NCI-H2029 (cell line): ENCODE data around the gene GNL1.
A peak's percentile ranks its signal among the peaks of the same experiment; 100 is the strongest.

Source experiments
- DNase-seq: peaks from one replicate; lab custom pipeline; 2025; lab: John Stamatoyannopoulos, UW

Gene GNL1

DNA sequence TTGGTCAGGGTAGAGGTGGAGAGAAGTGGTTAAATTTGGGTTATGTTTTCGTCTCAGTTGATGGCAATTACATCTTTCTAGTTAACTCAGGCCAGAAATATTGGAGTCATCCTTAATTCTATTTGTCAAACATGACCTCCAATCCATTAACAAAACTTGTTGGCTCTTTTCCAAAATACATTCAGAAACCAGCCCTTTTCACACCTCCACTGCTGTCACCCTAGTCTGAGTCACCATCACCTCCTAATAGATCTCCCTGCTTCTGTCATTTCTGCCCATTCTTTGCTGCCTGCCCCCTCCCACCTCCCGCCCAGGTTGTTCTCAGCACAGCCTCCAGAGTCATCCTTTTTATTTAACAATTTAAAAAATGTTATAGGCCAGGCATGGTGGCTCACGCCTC is 12.0 kb upstream of the GNL1 start:
- DNase-seq = peak; percentile 5

DNA sequence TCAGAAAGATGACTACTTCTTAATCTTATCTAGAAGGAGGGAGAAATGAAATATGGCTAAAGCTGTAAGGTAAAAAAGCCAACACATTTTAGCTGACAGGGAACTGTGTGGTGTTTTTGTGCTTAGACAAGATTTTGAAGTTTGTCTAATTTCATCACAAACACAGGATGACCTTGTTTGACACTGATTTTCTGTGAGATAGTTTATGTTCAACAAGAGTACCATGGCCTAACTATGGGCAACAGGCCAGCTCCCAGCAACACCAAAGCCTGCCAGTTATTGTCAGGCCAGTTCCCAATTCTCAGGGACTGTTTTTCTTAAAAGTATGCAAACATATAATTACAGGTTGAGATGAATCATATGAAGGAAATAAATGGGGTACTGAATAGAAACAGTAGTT is 9.5 kb upstream of the GNL1 start:
- no peak for DNase-seq

DNA sequence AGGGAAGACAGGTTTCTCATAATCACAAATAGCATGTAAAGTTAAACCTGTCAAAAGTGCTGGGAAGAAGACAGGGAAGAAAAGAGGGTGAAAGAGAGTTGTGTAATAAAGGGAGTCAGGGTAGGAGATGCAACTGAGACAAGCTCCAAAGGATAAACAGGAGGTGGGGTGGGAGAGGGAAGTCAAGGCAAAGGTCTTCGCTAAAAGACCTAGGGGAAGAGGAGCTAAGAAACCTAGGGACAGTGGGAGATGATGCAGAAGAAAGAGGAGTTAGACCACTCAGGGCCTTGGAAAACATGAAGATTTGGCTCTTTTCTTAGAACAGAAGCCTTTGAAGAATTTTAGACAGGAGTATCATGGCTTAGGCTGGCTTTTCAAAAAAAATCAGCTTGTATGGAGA is 7.8 kb upstream of the GNL1 start:
- DNase-seq = no peak

DNA sequence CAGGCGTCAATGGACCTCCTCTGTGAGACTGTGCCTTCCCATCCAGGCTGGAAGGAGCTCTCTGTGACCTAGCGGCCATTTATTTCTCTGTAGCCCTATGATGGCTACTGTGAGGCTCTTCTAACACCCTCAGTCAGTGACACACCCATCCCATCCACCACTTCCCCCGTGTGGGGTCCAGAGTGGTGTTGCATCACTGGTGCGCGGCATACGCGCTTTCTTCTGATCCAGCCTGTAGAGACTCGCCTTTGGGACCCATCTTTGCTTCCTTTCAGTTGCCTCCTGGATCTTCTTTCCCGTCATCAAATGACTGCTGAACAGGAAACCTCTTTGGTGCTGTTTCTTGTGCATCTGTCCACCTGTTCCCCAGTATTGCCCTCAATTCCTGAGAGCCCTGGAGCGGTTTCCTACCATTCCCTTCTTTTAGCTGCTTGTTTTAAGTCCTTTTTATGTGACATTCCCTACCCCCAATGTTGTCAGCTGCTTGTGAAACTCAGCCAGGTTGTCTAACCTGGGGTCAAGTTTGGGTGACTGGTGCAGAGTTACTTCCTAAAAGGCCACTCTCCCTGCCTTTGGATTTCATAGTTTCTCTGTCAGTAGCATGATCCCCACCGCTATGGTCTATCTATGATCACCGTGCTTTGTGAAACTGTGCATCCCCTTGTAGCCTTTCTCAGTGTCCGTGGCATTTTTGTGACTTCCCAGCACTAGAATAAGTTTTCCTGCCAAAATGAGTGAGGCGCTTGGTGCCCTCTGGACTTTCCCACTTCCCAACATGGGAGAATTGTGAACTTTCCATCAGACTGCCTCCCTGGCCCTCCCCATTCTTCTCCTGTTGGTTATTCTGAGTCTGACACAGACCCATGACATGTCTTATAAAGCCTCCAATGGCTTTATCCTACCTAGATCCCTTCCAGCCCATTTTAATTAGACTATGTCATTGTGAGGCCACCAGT is 6.5 kb upstream of the GNL1 start:
- no peak for DNase-seq

DNA sequence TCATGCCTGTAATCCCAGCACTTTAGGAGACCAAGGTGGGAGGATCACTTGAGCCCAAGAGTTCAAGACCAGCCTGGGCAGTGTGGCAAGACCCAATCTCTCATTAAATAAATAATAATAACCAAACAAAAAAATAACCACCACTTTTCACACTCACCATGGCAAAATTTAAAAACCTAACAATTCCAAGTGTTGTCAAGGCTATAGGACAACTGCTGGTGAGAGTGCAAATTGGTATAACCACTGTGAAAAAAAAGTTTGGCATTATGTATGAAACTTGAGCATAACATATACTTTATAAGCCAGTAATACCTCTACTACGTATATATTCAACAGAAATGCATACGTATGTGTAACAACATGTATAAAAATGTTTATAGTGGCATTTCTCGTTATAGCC is 4.6 kb upstream of the GNL1 start:
- no peak for DNase-seq

DNA sequence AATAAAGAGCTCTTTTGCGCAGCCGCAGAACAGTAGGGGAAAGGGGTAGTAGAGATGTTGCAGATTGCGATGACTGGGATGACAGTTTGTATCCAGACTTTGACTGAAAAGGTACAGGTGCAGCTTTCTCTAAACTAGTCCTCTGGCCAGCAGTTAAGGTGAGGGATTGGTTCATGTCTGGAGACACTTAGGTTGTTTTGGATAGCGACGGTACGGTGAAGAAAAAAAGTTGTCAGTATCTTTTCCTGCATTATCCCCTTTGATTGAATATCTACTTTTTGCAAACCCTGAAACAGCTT is 1.3 kb upstream of the GNL1 start:
- no peak for DNase-seq

DNA sequence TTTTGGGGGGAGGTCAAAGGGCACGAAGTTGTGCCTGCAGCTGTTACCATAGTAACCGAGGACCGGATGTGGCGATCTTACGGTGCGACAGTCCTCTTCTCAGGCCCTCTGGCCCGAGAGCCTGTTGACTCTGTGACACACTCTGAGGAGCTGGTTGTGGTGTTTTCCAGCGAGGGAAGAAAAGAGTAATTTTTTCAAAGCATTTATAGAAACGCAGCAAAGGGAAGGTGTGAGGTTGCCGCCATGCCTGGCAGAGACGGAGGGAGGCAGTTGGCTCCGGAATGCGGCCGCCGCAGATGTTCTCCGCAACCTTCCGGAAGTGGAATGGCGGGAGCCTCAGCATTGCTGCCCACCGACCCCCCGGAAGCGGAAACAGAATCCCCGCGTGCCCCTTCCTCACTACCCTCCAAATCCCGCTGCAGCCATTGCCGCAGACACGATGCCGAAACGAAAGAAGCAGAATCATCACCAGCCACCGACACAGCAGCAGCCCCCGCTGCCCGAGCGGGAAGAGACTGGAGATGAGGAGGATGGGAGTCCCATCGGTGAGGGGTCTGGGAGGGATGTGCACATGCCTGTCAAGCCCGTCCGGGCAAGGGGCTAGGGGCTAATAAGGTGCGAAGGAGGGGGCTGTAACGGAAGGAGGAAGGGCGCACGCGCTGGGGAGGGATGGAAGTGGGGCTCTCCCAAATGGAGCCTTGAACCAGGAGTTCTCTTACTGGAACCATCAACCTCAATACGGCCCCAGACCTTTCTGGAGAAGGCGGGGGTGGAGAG is 805 bp upstream of the GNL1 start, which contains the start of gene PRR3:
Gene PRR3 (plus strand): TSS at position 390 of the 777 bp plus-strand sequence. CDS start 50 bp downstream, at position 440.
- DNase-seq = peak; percentile 88

DNA sequence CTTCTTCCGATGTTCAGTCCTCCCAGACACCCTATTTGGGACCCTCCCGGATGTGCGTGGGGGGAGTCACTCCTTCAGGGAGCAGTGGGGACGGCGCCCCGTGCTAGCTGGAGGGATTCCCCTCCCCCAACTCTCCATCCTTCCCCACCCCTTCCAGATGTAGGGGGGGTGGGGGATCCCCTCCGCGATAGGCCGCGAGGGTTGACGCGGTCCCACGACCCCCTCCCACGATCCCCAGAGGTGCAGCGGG is 548 bp downstream of the GNL1 start:
- no peak for DNase-seq

DNA sequence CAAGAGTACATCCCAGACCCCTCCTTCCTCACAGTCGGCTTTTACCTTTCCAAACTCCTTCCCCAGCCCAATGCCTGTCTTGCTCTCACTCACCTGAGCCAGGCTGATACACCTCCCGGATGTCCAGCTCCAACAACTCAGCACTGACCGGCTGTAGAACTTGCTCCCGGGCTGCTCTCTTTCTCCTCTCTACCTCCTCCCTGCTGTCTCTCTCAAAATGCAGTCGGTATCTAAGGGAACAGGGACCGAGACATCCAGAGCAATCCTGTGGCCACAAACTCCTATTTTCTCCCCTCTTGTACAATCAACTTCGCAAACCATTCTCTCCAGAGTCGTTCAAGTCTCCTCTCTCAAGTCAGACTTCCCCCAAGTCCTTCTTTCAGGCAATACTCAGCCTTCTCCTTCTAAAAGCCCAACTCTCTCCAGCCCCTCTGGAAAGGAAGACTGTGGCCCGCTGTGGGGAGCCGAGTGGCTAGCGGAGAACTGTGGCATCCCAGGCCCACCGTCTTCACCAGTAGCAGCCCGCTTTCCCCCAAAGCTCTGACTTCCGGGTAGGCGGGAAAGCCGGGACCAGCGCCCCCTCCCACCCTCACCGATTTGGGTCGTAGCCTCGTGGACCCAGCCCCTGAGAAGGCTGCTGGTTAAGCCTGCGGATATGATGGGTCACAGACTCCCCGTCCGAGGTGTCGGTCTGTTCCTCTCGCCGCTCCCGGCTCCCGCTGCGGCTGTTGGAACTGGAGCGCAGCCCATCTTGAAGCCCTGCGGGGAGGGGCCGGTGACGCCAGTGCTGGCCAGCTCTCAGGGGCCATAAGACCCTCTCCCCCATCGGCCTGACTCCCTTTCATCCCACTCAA is 1.1 kb downstream of the GNL1 start:
- DNase-seq = no peak

DNA sequence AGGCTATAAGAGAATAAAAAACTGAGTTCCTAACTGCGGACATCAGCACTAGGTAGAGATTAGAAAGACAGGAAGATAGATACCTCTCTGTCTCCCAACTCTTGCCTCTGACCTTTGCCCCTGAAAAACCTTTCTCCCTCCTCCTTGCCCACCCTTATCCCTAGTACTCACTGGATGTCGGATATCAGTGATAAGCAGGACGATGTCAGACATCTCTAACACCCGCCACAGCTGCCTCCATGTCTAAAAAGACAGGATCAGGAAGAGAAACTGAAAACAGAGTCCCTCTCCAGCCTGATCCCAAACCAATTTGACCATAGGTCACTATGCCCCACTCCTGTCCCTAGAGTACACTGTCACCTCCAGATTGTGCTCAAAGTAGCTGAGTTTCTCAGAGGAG is 1.9 kb downstream of the GNL1 start:
- no peak for DNase-seq

DNA sequence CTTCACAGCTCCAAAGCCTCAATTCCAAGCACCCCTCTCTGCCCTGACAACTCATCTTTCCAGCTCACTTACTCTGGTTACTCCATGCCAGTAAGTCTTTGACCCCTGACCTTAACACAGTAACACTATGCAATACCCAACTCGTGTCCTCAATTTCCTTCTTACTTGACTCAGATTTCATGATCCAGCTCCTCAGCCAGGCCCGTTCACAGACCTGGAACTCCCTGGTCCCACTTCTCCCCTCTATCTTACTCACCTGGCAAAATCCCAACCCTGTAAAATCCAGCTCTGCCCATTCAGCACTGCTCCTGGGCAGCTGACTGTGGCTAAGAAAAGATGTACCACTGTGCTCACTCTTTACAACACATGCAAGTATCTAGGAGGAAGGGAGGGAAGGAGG is 7.9 kb downstream of the GNL1 start:
- no peak for DNase-seq

DNA sequence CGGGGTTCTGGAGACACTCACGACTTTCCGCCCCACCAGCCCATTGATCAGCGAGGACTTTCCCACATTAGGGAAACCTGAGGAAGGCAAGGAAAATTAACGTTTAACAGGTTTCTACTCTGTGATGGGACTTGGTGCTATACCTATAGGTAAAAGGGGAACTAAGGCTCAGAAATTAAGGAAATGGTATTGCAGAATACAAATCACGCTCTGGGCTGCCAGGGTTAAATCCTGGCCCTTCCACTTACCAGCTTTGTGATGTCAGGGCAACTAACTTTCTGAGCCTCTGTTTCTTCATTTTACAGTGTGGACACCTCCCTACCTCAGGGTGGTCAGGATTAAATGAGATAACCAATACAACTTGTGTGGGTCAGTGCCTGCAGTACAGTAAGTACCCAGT is 8.8 kb downstream of the GNL1 start:
- no peak for DNase-seq

DNA sequence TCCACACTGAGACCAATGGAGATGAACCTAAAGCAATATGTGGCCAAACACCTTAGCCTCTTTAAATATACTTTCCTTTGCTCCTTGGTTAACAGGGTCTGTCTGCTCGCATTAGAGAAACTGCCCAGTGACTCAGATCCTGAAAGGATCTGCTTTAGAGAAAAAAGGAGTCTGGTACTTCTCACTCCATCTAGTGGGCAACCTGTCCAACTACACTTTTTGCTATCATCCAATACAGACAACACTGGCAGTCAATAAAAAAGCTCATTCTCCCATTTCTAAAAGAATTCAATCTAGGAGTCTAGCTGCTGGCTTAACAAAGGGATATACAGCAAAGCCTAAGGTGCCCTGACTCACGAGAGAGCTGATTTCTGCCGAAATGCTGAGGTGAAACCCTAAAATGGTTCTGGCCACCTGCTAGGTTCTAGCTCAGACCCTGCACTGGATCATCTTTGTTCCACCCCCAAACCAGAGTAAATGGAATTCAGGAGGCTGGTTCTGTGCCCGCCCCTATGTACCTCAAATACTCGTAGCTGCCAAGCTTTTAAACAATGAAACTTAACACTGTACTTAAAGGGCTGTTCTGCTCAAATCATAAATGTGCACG is 11.5 kb downstream of the GNL1 start:
- peak; percentile 26 for DNase-seq

DNA sequence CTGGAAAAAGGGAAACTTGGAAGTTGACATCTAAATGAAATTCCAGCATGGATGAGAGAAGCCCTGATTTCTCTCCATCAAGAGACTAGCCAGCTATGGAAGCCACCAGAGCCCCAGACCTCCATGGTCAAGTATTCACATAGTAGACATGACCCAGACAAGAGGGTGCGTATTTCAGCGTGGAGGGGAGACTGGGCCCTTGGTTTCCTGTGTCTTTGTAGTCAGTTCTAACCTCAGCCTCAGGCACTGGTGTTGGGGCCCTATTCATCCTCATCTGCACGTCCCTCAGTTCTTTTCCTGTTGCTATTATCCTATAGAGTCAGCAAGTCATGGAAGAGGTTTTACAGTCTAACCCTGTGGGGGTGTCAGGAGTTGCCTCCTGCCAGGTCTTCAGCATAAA is 12.5 kb downstream of the GNL1 start:
- no peak for DNase-seq

DNA sequence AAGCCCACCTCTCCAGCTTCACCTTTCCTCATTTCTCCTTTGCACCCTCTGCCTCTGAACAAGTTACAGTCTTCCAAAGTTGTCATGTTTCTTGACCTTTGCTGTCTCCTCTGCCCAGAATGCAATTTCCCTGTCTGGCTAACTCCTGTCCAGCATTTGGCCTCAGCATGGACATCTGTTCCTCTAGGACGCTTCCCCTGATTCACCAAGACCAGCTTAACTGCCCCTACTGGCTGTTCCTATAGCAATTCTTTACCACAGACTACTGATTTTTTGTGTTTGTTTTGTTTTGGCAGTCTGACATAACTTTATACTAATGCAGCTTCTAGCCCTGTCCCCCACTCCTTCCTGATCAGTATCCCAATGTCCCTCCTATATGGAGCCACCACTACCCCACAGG is 13.4 kb downstream of the GNL1 start:
- DNase-seq = no peak

DNA sequence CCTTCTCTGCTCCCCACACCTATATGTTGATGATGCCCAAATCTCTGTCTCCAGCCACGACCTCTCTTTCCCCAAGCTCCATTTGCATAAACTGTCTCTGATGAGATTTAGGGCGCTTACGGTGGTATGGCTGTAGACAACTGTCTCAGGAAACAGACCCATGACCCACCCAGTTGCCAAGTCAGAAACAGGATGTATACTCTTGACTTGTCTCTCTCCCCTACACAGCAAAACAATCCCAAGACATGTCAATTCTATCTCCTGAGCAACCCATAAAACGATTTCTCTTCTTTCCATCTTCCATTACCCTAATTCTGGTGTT is 13.9 kb downstream of the GNL1 start:
- DNase-seq = no peak

DNA sequence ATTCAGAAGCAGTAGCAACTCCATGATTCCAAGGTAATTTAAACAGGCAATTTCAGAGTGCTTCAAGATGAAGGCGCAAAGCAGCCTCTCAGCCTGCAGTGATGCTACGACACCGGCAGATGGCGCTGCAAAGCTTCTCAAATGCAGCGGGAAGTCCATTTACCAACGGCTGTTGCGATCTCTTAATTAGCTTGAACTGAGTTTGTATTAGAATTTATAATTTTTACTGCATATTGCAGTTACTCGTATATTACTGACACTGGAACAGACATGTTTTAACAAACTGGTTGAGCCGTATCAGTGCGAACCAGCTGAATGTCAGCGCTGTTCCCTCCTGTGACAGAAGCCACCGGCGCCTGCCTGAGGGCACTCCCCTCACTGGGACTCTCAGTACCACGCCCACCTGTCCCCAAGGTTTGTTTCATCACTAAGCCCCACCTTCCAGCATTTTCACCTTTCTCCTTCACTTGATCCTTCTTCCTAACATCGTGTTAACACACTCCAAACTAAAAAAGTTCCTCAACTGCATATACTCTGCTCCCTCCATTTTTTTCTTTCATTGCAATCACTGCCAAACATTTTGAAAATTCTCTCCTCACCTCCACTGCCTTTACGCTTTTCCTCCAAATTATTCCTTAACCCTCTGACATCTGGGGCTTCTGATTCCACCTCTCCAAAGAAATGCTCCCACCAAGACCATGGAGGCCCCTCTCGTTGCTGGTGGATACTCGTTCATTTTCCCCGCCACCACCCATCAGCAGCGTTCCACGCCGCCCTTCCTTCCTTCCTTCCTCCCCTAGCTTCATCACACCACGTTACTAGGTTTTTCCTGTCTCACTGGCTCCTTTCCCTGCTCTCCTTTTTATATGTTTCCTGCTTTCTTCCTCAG is 14.5 kb downstream of the GNL1 start:
- peak; percentile 67 for DNase-seq

DNA sequence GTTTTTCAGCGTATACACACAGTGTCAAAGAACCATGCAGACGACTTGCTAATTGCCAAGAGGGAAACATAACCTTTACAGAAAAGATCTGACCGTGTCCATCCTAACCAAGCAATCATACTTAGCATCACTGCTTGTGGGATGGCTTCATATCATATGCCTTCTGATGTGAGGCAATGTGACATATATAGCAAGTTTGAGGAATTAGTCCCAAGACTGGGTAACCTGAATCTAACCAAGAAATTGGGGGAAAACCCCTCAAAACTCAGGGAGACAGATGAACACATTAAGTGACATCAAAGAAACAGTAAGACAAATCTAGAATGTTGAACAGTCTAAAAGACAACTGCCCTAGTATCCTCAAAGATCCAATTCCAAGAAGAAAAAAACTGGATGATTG is 18.4 kb downstream of the GNL1 start:
- DNase-seq = no peak

DNA sequence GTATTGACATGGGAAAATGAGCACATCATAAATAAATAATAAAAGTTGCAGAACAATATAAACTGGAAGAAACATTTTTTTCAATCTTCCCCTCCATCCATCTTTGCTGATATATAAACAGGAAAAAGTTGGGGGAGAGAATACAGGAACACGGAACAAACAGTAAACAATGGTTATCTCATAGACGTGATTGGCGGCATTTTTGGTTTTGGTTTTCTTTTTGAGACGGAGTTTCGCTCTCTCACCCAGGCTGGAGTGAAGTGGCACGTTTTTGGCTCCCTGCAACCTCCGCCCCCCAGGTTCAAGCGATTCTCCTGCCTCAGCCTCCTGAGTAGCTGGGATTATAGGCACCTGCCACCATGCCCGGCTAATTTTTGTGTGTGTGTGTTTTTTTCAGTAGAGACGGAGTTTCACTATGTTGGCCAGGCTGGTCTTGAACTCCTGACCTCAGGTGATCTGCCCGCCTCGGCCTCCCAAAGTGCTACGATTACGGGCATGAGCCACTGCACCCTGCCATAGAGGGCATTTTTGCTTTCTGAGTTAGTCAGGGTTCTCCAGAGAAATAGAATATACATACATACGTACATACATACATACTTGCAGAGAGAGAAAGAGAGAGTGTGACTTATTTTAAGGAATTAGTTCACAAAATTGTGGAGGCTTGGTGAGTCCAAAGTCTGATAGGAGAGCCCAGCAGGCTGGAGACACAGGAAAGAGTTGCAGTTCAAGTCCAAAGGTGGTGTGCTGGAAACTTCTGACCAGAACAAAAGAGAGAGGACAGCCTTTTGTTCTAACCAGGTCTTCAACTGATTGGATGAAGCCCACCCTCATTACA is 22.6 kb downstream of the GNL1 start:
- DNase-seq = no peak

DNA sequence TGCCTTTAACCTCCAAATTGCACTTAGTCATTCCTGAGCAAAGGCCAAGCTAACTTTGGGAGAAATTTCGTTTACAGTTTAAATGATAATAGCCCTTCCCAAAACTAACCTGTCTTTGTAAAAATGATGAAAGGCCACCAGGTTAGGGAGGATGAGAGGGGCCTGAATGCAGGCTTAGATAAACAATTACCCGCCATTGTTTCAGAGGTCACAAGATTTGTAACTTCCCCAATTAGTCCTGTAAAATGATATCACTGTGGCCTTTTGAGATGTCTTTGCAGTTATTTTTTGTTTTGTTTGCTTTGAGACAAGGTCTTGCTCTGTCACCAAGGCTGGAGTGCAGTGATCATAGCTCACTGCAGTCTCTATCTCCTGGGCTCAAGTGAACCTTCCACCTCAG is 26.3 kb downstream of the GNL1 start:
- no peak for DNase-seq
